ENCODE measurements around the gene EEPD1.

DNA sequence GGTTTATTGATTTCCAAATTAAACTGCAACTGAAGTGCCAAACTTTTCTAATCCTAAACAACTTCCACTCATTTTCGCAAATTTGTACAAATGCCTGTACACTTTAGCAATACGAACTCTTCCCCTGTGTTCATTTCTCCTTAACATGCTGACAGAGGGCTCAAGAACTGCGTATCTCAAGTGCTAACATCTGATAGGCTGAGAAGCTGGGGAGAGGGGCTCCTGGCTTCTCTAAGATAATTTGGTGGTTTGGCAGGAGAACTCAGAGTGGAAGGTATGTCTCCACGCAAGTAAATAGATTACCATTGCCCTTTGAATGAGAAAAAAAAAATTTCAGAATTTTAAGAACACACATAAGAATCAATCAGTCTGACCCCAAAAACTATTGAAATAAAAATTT lies 183.3 kb downstream of the EEPD1 start:
- TF ChIP-seq POLR2A (IDR thresholded peaks at IDR 0.05; ENCODE audit: low read depth, low read length) = no peak
- TF ChIP-seq, protein P1, sequence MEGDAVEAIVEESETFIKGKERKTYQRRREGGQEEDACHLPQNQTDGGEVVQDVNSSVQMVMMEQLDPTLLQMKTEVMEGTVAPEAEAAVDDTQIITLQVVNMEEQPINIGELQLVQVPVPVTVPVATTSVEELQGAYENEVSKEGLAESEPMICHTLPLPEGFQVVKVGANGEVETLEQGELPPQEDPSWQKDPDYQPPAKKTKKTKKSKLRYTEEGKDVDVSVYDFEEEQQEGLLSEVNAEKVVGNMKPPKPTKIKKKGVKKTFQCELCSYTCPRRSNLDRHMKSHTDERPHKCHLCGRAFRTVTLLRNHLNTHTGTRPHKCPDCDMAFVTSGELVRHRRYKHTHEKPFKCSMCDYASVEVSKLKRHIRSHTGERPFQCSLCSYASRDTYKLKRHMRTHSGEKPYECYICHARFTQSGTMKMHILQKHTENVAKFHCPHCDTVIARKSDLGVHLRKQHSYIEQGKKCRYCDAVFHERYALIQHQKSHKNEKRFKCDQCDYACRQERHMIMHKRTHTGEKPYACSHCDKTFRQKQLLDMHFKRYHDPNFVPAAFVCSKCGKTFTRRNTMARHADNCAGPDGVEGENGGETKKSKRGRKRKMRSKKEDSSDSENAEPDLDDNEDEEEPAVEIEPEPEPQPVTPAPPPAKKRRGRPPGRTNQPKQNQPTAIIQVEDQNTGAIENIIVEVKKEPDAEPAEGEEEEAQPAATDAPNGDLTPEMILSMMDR (IDR thresholded peaks at IDR 0.05; ENCODE audit: extremely low read depth in 1 of 2, insufficient read depth in 1 of 2, low read depth in 1 of 2, low read length in 2 of 2) = no peak
